ENCODE data around the gene ZKSCAN8.

DNA sequence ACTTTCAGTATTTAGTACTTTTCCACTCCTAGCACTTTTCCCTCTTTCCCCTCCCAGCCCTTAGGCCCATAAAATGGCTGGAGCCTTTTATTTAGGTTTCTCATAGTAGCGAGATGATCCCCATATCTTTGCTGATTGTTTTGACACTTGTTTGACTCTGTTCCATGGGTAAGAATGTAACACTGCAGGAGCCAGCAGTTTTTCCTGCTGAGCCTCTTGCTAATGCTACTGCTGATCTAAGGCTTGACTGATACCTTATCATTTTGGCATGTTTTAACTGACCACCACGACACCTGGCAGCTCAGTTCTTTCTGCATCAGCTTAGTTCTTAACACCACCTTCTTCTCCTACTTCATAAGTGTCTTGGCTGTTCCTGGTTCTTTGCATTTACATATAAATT, 29.6 kb downstream of the ZKSCAN8 start:
- TF ChIP-seq, protein P1, sequence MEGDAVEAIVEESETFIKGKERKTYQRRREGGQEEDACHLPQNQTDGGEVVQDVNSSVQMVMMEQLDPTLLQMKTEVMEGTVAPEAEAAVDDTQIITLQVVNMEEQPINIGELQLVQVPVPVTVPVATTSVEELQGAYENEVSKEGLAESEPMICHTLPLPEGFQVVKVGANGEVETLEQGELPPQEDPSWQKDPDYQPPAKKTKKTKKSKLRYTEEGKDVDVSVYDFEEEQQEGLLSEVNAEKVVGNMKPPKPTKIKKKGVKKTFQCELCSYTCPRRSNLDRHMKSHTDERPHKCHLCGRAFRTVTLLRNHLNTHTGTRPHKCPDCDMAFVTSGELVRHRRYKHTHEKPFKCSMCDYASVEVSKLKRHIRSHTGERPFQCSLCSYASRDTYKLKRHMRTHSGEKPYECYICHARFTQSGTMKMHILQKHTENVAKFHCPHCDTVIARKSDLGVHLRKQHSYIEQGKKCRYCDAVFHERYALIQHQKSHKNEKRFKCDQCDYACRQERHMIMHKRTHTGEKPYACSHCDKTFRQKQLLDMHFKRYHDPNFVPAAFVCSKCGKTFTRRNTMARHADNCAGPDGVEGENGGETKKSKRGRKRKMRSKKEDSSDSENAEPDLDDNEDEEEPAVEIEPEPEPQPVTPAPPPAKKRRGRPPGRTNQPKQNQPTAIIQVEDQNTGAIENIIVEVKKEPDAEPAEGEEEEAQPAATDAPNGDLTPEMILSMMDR (IDR thresholded peaks at IDR 0.05), result no peak
- TF ChIP-seq POLR2A (IDR thresholded peaks at IDR 0.05), result no peak
